Calu3 (cell line): ENCODE measurements around the gene LRRC49. TPM values are rescaled to one million over a fixed set of nuclear protein-coding genes. Genes with fewer than 3 reads are reported as not detected.
A peak's percentile ranks its signal among the peaks of the same experiment; 100 is the strongest.
"Not testable (repeated sequence)": the region's sequence is repeated elsewhere in the genome, so short reads cannot be mapped to it uniquely, and the experiment has no call there.

Experiments used
- BruUV-seq: library from RNA; stranded (reverse); fragments of 400-500 nt; replicated peaks from 2 replicates; lab custom pipeline; 2021; lab: Mats Ljungman, UMichigan
- CTCF ChIA-PET: fragments of 300-600 bp; sonication (Branson Sonifier 250); formaldehyde crosslinking; loops from one replicate; lab custom pipeline; 2022; ENCODE audit warnings: antibody characterized with exemption; lab: Charles Lee
- DNase-seq: peaks from one replicate; pipeline ENCODE4 v3.0.0; 2022
- H3K27ac Mint-ChIP-seq: one replicate; pipeline ENCODE4 v1.8.0; 2022; ENCODE audit warnings: mixed read lengths; ENCODE audit not compliant: unreplicated experiment
- H3K27me3 Mint-ChIP-seq: one replicate; pipeline ENCODE4 v1.8.0; 2022; ENCODE audit warnings: mixed read lengths; ENCODE audit not compliant: unreplicated experiment
- H3K36me3 Mint-ChIP-seq: one replicate; pipeline ENCODE4 v1.8.0; 2022; ENCODE audit warnings: mild to moderate bottlenecking, moderate library complexity, mixed read lengths; ENCODE audit not compliant: insufficient read depth, unreplicated experiment
- H3K4me1 Mint-ChIP-seq: one replicate; pipeline ENCODE4 v1.8.0; 2022; ENCODE audit warnings: mild to moderate bottlenecking, low read depth, mixed read lengths; ENCODE audit not compliant: unreplicated experiment
- H3K4me3 Mint-ChIP-seq: one replicate; pipeline ENCODE4 v1.8.0; 2022; ENCODE audit warnings: mild to moderate bottlenecking, low read depth, moderate library complexity, mixed read lengths; ENCODE audit not compliant: unreplicated experiment
- H3K9me3 Mint-ChIP-seq: one replicate; pipeline ENCODE4 v1.8.0; 2022; ENCODE audit warnings: low read depth, mixed read lengths; ENCODE audit not compliant: unreplicated experiment
- intact Hi-C: fragments of 100-400 bp; cut with micrococcal nuclease; formaldehyde crosslinking; loops from one replicate; pipeline ENCODE4 v1.10.0; 2022; ENCODE audit not compliant: unreplicated experiment
- total RNA-seq: library from RNA; stranded (reverse); gene quantifications from 2 replicates; pipeline ENCODE4 v1.2.3, GENCODE V29; 2022
- TF ChIP-seq, protein P1 (sequence below): fragments of 200-600 bp; IDR thresholded peaks from one replicate; pipeline ENCODE4 v1.8.0; 2022; ENCODE audit warnings: antibody characterized with exemption; ENCODE audit not compliant: unreplicated experiment

LRRC49 gene
- total RNA-seq, 1 experiment from 2014 or later = 6.3 TPM

GRCh38 chr15:70855764-70856163 lies 36.9 kb upstream of the LRRC49 start:
- Mint-ChIP-seq H3K27ac (peak overlapping the region; percentile 72), H3K4me1 (peaks cover 46% of the 10 kb centered on the region), H3K36me3 (peaks cover 32% of the 10 kb centered on the region), H3K27me3 (no peaks in the 10 kb centered on the region), H3K9me3 (peaks cover 4% of the 10 kb centered on the region), H3K4me3 (no peak overlapping the region)
- no TSS peak for BruUV-seq
- CTCF ChIA-PET = interaction anchor here (1.2 to 1.9 kb wide), 2 partner anchors 19 to 21 kb away, joined by 5 read pairs; no protein-coding TSS in a partner anchor
- intact Hi-C loops = no loop called here
- DNase-seq = no peak
- TF ChIP-seq, protein P1, sequence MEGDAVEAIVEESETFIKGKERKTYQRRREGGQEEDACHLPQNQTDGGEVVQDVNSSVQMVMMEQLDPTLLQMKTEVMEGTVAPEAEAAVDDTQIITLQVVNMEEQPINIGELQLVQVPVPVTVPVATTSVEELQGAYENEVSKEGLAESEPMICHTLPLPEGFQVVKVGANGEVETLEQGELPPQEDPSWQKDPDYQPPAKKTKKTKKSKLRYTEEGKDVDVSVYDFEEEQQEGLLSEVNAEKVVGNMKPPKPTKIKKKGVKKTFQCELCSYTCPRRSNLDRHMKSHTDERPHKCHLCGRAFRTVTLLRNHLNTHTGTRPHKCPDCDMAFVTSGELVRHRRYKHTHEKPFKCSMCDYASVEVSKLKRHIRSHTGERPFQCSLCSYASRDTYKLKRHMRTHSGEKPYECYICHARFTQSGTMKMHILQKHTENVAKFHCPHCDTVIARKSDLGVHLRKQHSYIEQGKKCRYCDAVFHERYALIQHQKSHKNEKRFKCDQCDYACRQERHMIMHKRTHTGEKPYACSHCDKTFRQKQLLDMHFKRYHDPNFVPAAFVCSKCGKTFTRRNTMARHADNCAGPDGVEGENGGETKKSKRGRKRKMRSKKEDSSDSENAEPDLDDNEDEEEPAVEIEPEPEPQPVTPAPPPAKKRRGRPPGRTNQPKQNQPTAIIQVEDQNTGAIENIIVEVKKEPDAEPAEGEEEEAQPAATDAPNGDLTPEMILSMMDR = no peak

DNA sequence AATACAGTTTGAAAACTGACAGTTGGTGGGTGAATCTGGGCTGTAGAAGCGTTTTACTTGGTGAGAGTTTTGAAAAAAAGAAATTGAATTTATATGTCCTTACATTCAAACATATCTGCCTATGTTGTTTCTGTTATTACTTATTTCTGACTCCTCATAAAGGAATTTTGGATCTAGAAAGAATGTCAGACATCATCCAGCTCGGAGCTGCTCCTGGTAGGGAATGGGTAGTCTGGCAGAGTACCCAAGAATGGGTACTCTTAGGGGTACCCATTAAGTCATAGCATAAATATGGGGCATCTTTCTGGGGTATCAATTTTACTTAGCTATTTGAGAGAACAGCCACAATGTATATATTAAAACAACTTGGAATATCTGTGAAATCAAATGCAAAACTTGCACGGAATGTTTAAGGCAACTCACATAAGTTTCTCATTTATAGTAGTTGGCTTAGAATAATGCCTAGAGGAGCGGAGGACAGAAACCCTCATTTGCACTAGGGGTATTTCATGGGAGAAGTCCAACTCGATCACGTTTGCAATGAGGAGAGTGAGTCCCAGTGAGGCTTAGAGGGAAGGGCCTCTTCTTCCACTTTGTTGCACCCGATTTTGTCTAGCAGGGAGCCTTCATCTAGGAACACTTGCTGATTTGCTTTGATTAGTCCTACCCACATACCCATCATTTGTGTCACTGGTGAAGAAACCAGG lies 36.3 kb upstream of the LRRC49 start:
- Mint-ChIP-seq H3K36me3 (peaks cover 32% of the 10 kb centered on the region), H3K4me1 (peaks cover 45% of the 10 kb centered on the region), H3K27me3 (no peaks in the 10 kb centered on the region), H3K27ac (peak overlapping the region; percentile 72), H3K9me3 (peaks cover 4% of the 10 kb centered on the region), H3K4me3 (peak overlapping the region; percentile 7)
- CTCF ChIA-PET = interaction anchor here (1.2 to 1.9 kb wide), 3 partner anchors 19 to 31 kb away, joined by 5 read pairs; no protein-coding TSS in a partner anchor
- intact Hi-C loops = no loop called here
- TF ChIP-seq, protein P1 = no peak
- no TSS peak for BruUV-seq
- no peak for DNase-seq

DNA sequence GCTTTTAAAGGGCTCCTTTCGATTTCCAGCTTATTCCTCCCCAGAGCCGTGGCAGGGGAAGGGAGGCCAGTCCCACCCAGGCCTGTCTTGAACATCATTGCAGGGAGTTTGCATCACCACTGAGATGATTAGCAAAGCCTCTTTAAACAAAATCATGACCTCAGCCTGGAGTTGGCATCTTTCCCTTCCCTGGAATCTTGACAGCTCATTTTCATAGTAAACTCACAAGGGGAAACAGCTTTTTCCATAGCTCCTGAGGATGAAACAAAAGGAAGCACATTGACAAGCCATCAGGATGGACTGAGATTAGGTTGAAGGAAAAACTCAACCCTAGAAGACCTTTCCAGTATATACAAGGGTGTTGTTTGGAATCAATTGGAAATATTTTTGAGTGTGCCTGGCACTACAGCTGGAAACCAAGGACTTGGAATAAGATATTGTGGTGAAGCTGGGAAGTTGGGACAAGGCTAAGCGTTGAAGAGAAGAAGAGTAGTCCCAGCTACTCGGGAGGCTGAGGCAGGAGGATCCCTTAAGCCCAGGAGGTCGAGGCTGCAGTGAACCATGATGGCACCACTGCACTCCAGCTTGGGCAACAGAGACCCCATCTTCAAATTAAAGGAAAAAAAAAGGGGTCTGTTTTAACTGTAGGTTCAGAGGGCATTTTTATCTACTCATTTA lies 35.6 kb upstream of the LRRC49 start:
- peak; percentile 41 for DNase-seq
- H3K4me3 Mint-ChIP-seq = peak overlapping the region; percentile 7
- peaks cover 4% of the 10 kb centered on the region for H3K9me3 Mint-ChIP-seq
- peaks cover 32% of the 10 kb centered on the region for H3K36me3 Mint-ChIP-seq
- H3K27me3 Mint-ChIP-seq = no peaks in the 10 kb centered on the region
- peaks cover 38% of the 10 kb centered on the region for H3K4me1 Mint-ChIP-seq
- H3K27ac Mint-ChIP-seq = peak overlapping the region; percentile 72
- BruUV-seq = no TSS peak
- TF ChIP-seq, protein P1 = no peak
- intact Hi-C loops = no loop called here
- CTCF ChIA-PET = interaction anchor here (1.2 to 1.9 kb wide), 3 partner anchors 18 to 32 kb away, joined by 5 read pairs; no protein-coding TSS in a partner anchor

DNA sequence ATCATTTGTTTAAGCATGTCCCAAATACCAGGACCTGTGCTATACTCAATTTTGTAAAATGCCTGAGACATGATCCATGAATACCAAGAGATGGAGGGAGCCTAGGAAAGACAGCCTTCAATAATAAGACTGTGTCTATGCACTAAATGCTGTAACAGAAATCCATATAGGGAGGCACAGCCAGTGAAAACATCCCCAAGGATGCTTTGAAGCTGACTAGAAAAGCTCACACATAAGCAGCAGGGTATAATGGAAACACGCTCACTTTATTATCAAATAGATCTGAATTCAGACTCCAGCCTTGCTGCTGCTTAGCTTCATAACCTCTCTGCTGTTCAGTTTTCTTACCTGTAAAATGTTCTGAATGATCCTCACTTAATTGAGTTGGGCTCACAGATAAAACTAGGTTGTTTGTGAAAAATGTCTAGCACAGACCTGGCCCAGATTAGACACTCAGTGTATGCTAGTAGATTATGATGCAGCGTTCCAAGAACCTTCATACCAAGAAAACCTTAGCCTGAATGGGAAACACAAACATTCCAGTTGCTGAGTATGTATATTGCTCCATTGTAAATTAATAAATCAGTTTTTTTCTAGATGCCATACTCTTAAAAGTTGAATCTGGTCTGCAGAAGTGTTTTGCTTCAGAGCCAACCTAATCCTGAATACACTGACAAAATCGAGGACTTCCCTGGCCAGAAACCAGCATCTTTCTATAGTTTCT lies 34.9 kb upstream of the LRRC49 start:
- intact Hi-C loops = no loop called here
- peaks cover 32% of the 10 kb centered on the region for H3K36me3 Mint-ChIP-seq
- no peak for DNase-seq
- TF ChIP-seq, protein P1 = no peak
- H3K4me1 Mint-ChIP-seq = peaks cover 31% of the 10 kb centered on the region
- H3K9me3 Mint-ChIP-seq = peaks cover 4% of the 10 kb centered on the region
- no peaks in the 10 kb centered on the region for H3K27me3 Mint-ChIP-seq
- BruUV-seq = no TSS peak
- peak overlapping the region; percentile 72 for H3K27ac Mint-ChIP-seq
- CTCF ChIA-PET = interaction anchor here (1.6 to 1.9 kb wide), 2 partner anchors 23 to 33 kb away, joined by 5 read pairs; no protein-coding TSS in a partner anchor
- H3K4me3 Mint-ChIP-seq = no peak overlapping the region

DNA sequence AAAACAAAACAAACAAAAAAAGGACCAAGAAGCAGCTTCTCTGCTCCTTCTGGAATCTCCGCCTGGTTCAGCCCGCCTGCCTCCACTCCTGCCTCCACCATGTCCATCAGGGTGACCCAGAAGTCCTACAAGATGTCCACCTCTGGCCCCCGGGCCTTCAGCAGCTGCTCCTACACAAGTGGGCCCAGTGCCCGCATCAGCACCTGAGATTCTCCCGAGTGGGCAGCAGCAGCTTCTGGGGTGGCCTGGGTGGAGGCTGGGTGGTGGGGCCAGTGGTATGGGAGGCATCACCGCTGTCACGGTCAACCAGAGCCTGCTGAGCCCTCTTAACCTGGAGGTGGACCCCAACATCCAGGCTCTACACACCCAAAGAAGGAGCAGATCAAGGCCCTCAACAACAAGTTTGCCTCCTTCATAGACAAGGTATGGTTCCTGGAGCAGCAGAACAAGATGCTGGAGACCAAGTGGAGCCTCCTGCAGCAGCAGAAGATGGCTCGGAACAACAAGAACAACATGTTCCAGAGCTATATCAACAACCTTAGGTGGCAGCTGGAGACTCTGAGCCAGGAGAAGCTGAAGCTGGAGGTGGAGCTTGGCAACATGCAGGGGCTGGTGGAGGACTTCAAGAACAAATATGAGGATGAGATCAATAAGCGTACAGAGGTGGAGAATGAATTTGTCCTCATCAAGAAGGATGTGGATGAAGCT lies 33.9 kb upstream of the LRRC49 start:
- H3K9me3 Mint-ChIP-seq, H3K27me3 Mint-ChIP-seq, H3K27ac Mint-ChIP-seq, BruUV-seq, intact Hi-C loops, H3K4me3 Mint-ChIP-seq, DNase-seq, CTCF ChIA-PET: not testable (repeated sequence)
- peaks cover 37% of the 10 kb centered on the region for H3K4me1 Mint-ChIP-seq
- H3K36me3 Mint-ChIP-seq = peaks cover 21% of the 10 kb centered on the region
